ENCODE results near the gene C21orf91.

Gene C21orf91

GRCh38 chr21:17745086-17745485 lies 74.1 kb downstream of the C21orf91 start:
- DNase-seq (ENCODE audit: low read depth, low spot score) = no peak
- in situ Hi-C loops (cut with HindIII; ENCODE audit: low sequenced_read_pairs) = no loop called here
- no peak for TF ChIP-seq CTCF (IDR thresholded peaks at IDR 0.05; ENCODE audit: low read depth, low read length)
- no peak overlapping the region for H3K4me3 ChIP-seq (ENCODE audit: low read depth, low read length)

GRCh38 chr21:17742940-17743592 lies 76.1 kb downstream of the C21orf91 start:
- H3K4me3 ChIP-seq (ENCODE audit: low read depth, low read length) = no peak overlapping the region
- TF ChIP-seq CTCF (IDR thresholded peaks at IDR 0.05; ENCODE audit: low read depth, low read length) = no peak
- in situ Hi-C loops (cut with HindIII; ENCODE audit: low sequenced_read_pairs) = no loop called here
- DNase-seq (ENCODE audit: low read depth, low spot score) = no peak

GRCh38 chr21:17742181-17742580 lies 77.0 kb downstream of the C21orf91 start:
- no peak for TF ChIP-seq CTCF (IDR thresholded peaks at IDR 0.05; ENCODE audit: low read depth, low read length)
- no peak for DNase-seq (ENCODE audit: low read depth, low spot score)
- no peak overlapping the region for H3K4me3 ChIP-seq (ENCODE audit: low read depth, low read length)
- in situ Hi-C loops (cut with HindIII; ENCODE audit: low sequenced_read_pairs) = no loop called here
